ENCODE data around the gene ZNF598.
"Not testable (repeated sequence)": the region's sequence is repeated elsewhere in the genome, so short reads cannot be mapped to it uniquely, and the experiment has no call there.

ZNF598 gene

DNA sequence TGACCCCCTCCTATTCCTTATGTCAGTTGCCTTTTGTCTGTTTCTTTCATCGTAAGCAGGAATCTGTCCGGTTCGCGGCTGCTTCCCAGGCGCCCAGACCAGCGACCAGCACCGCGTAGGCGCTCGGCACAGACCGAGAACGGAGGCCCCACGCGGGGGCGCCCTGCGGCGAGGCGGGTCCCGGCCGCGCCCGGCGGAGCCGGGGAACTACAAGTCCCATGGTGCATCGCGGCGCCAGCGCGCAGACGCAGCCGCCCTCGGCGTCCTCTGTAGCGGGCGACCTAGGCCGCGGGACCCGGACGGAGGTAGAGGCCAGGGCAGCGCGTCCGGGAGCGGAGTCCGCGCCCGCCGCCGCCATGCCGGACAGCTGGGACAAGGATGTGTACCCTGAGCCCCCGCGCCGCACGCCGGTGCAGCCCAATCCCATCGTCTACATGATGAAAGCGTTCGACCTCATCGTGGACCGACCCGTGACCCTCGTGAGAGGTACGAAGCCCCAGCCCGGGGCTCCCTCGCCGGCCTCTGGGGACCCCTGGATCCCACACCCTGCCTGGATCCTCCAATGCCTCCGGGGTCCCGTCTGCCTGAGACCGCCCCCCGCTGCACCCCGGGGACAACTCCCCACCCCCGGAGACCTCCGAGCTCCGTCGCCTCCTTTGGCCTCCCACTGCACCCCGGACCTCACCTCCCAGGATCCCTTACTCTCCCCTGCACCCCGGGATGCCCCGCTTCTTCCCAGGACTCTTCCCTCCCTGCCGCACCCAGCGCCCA is 50.2 kb downstream of the ZNF598 start, which contains the start of gene NDUFB10:
NDUFB10 (plus strand) TSS at position 270 of the 771 bp plus-strand sequence; CDS start at position 357, 87 bp downstream.
- peak; percentile 78 to 91 for DNase-seq (ENCODE audit: low read depth in 2 of 2)

- no peak for DNase-seq (ENCODE audit: low read depth in 2 of 2)
Measured at GRCh38 chr16:1958715-1959268, 50.8 kb downstream of the ZNF598 start.

DNA sequence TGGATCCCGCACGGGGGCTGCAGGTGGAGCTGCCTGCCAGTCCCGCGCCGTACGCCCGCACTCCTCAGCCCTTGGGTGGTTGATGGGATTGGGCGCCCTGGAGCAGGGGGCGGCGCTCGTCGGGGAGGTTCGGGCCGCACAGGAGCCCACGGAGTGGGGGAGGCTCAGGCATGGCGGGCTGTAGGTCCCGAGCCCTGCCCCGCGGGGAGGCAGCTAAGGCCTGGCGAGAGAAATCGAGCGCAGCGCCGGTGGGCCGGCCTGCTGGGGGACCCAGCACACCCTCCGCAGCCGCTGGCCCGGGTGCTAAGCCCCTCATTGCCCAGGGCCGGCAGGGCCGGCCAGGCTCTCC is 51.5 kb downstream of the ZNF598 start:
- DNase-seq (ENCODE audit: low read depth in 2 of 2): not testable (repeated sequence)

GRCh38 chr16:1957434-1958142 is 52.0 kb downstream of the ZNF598 start:
- DNase-seq (ENCODE audit: low read depth in 2 of 2): not testable (repeated sequence)

GRCh38 chr16:1953734-1954133 is 55.9 kb downstream of the ZNF598 start:
- DNase-seq (ENCODE audit: low read depth in 2 of 2): no peak

GRCh38 chr16:1950559-1950958 is 59.1 kb downstream of the ZNF598 start:
- no peak for DNase-seq (ENCODE audit: low read depth in 2 of 2)

- no peak for DNase-seq (ENCODE audit: low read depth in 2 of 2)
Measured at GRCh38 chr16:1950047-1950446, 59.6 kb downstream of the ZNF598 start.

- DNase-seq (ENCODE audit: low read depth in 2 of 2): no peak
Measured at GRCh38 chr16:1949507-1949906, 60.1 kb downstream of the ZNF598 start.
